Mesodermal cell (in vitro differentiated cells): ENCODE measurements around the gene TXK.

ENCODE experiments used
- H3K27ac ChIP-seq: 2 replicates; pipeline ENCODE4 v1.7.0; 2013; ENCODE audit warnings: mild to moderate bottlenecking, low read depth, low read length, moderate library complexity; ENCODE audit not compliant: severe bottlenecking
- H3K36me3 ChIP-seq: 2 replicates; pipeline ENCODE4 v1.7.1; 2013; ENCODE audit warnings: mild to moderate bottlenecking, low read length, moderate library complexity; ENCODE audit not compliant: control insufficient read depth, insufficient read depth
- H3K4me1 ChIP-seq: one replicate; pipeline ENCODE4 v1.7.1; 2013; ENCODE audit warnings: mild to moderate bottlenecking, low read length; ENCODE audit not compliant: insufficient read depth, control insufficient read depth, poor library complexity, severe bottlenecking
- H3K4me3 ChIP-seq: 2 replicates; pipeline ENCODE4 v1.7.0; 2013; ENCODE audit warnings: low read length, control low read depth, mild to moderate bottlenecking; ENCODE audit not compliant: insufficient read depth, poor library complexity, severe bottlenecking; ENCODE audit errors: extremely low read depth
- H3K9me3 ChIP-seq: 2 replicates; pipeline ENCODE4 v1.7.1; 2013; ENCODE audit warnings: mild to moderate bottlenecking, low read length, moderate library complexity; ENCODE audit not compliant: control insufficient read depth
- WGBS, 2 experiments: methylation state at CpG; one replicate each; pipeline ENCODE4 v1.1.5; 2013; ENCODE audit warnings: missing lambda C conversion rate in 2 of 2; ENCODE audit not compliant: insufficient coverage in 2 of 2; 5-methylcytosine and 5-hydroxymethylcytosine counted together

The TXK gene

DNA sequence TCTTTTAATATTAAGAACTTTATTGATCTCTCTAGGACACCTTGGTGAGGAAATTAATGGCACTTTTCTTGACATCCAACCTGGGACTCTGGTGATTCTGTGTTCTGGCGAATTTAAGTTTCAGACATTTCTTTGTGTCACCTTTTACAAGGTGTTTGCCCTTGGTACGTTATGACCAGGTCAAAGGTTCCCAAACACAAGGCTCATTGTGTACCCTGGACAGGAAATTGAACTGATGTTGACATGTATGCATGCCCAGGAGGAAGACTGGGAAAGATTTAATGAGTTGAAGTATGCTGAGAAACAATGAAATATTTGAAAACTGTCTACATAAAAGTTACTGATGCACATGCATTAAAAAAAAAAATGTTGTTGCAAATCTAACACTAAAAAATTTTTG, 95.4 kb downstream of the TXK start:
- 25 to 45% methylated on average over 2 of the region's 2 CpGs for WGBS, 2 experiments
- no peaks in the 10 kb centered on the region for H3K4me1 ChIP-seq
- no peak overlapping the region for H3K27ac ChIP-seq
- no peaks in the 10 kb centered on the region for H3K9me3 ChIP-seq
- no peak overlapping the region for H3K4me3 ChIP-seq
- peaks cover 3% of the 10 kb centered on the region for H3K36me3 ChIP-seq

DNA sequence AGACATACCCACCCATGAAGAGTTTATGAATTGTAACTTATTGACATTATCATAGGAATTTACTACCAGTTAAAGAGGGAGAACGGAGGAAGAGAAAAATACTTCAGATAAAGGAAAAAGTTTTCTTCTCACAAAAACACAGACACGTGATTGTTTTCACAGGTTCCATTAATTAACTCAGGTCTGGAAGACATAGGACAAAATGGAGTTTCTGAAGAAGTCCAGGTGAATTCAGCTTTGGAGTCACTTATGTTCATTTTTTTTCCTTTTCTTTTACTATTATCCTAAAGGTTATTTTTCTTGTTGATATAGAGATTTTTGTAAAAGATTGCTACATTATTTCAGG, 97.0 kb downstream of the TXK start:
- H3K4me3 ChIP-seq, result no peak overlapping the region
- peaks cover 3% of the 10 kb centered on the region for H3K36me3 ChIP-seq
- no peak overlapping the region for H3K27ac ChIP-seq
- WGBS, 2 experiments, result no CpG with 5 or more reads among the region's 2 CpGs
- peaks cover 5% of the 10 kb centered on the region for H3K4me1 ChIP-seq
- no peaks in the 10 kb centered on the region for H3K9me3 ChIP-seq

DNA sequence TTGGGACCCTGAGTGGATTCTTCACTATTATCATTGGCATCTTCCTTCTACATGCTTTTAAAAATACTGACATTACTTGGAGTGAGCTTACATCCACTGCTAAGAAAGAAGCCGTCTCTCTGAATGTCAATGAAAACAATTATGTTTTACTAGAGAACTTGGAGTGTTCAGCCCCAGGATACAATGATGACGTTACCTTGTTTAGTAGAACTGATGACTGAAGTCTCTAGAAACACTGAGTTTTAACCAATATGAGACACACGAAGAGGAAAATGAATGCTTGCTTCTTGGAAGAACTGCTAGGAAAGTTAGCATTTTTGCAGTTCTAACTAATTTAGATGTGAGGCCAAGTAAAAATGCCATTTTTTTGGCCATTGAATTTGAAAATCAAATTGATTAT, 98.1 kb downstream of the TXK start:
- no peaks in the 10 kb centered on the region for H3K9me3 ChIP-seq
- H3K4me3 ChIP-seq, result no peak overlapping the region
- H3K27ac ChIP-seq, result no peak overlapping the region
- peaks cover 3% of the 10 kb centered on the region for H3K36me3 ChIP-seq
- WGBS, 2 experiments, result 83 to 100% methylated on average over 2 to 3 of the region's 3 CpGs
- peaks cover 7% of the 10 kb centered on the region for H3K4me1 ChIP-seq

DNA sequence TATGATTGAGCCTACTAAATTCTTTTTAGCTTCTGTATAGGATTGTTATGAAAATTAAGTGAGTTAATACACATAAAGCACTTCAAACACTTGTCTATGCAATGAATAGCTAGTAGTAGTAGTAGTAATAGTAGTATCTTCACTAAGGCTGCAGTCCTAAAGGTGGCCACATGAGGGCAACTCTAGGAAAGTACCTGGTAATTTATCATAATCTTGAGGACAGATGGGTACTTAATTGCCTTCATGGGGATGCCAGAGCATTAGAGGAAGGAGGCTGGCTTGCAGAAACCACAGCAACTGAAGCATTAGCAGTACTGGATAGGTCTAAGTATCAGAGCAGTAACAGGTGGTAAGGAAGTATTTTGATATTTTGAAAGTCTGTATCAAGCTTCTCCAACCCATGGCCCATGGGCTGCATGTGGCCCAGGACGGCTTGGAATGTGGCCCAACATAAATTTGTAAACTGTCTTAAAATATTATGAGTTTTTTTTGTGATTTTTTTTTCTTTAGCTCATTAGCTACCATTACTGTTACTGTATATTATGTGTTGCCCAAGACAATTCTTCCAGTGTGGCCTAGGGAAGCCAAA, 100.1 kb downstream of the TXK start:
- WGBS, 2 experiments, result no CpG with 5 or more reads among the region's 1 CpG
- no peak overlapping the region for H3K4me3 ChIP-seq

DNA sequence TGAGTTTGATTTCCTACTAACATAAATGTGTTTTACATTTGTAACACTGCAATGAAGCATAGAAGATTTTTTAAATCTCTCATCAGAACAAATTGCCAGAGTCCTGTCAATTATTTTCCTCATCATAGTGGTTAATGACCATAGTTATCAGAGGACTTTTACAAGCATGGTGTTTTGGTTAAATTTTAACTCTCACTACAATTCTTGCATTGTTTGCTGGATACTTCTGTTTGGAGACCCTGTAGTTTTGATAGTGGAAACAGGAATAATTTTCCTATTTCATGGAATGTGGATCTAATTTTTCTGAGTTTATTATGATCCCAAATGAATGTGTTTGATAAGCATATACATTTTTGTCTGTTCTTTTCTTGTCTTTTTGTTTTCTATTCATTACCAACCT, 100.6 kb downstream of the TXK start:
- peaks cover 7% of the 10 kb centered on the region for H3K36me3 ChIP-seq
- H3K27ac ChIP-seq, result no peak overlapping the region
- no peaks in the 10 kb centered on the region for H3K9me3 ChIP-seq
- peaks cover 7% of the 10 kb centered on the region for H3K4me1 ChIP-seq
- no peak overlapping the region for H3K4me3 ChIP-seq

More for the DNA sequence above, 100.1 kb downstream of the TXK start:
- Histone ChIP-seq H3K4me1 (peaks cover 7% of the 10 kb centered on the region), H3K9me3 (no peaks in the 10 kb centered on the region), H3K27ac (no peak overlapping the region), H3K36me3 (peaks cover 5% of the 10 kb centered on the region)

DNA sequence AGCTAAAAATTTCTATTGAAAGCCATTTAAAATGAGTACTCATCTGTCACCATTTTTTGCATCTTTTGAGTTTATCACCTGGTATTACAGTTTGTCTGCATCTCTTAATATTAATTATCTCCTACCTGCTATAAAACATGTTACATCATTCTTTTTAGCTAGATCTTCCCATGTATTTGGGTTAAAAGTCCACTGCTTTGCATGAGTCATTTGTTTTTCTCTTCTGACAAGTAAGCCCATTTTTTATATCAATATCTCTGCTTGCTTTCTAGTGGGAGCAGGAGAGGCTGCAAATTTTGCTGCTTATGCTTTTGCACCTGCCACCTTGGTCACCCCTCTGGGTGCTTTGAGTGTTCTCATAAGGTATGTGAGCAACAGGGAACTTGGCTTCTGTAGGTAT, 101.3 kb downstream of the TXK start:
- Histone ChIP-seq H3K36me3 (peaks cover 7% of the 10 kb centered on the region), H3K4me1 (peaks cover 7% of the 10 kb centered on the region), H3K9me3 (peaks cover 4% of the 10 kb centered on the region), H3K4me3 (no peak overlapping the region), H3K27ac (no peak overlapping the region)

DNA sequence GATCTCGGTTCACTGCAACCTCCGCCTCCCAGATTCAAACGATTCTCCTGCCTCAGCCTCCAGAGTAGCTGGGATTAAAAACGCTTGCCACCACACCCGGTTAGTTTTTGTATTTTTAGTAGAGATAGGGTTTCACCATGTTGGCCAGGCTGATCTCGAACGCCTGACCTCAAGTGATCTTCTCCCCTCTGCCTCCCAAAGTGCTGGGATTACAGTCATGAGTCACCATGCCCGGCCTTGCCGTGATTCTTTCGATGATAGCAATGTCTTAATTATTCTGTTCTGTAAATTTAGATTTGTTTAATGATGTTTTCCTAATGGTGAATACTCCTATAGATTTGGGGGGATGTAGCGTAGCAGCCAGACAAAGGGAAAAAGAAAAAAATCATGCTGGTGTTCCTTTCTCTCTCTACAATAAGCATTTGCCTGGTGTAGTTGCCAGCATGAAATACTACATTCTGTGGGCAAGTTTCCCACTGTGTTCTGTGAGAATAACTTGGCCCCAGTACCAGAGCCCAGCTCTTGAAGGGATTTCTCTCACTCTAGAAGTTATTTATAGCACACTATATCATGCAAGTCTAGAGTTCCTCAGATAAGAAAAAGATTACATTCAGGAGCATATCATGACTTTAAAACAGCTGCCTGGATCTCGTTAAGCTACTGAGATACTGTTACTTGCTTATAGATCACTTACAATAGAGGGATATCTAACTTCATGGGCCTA, 102.1 kb downstream of the TXK start:
- peaks cover 6% of the 10 kb centered on the region for H3K9me3 ChIP-seq

DNA sequence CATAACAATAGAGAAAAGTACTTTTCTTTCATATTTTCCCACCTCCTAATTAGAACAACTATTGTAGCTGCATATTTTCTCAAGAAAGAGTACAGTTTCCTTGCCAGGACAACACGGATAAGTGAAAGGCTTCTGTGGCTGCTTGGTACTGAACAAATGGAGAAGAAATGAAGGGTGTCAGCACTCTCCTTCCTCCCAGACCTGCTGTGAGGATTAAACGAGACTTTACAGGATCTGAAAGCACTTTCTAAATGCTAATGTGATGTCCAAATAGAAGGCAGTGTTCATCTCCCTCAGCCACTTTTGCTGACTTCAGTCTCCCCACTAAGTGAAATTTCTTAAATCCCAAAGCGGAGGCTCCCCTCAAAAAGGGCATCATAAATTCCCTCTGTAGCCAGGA, 103.6 kb downstream of the TXK start:
- WGBS, 2 experiments, result 44 to 50% methylated on average over 1 to 2 of the region's 3 CpGs
- peaks cover 17% of the 10 kb centered on the region for H3K36me3 ChIP-seq
- H3K4me3 ChIP-seq, result no peak overlapping the region
- H3K9me3 ChIP-seq, result peaks cover 6% of the 10 kb centered on the region
- no peak overlapping the region for H3K27ac ChIP-seq
- H3K4me1 ChIP-seq, result peaks cover 9% of the 10 kb centered on the region

More for the DNA sequence above, 102.1 kb downstream of the TXK start:
- Histone ChIP-seq H3K4me3 (no peak overlapping the region), H3K36me3 (peaks cover 8% of the 10 kb centered on the region), H3K4me1 (peaks cover 7% of the 10 kb centered on the region), H3K27ac (peak overlapping the region; percentile 73)
- WGBS, 2 experiments, result 88 to 91% methylated on average over 8 of the region's 12 CpGs

DNA sequence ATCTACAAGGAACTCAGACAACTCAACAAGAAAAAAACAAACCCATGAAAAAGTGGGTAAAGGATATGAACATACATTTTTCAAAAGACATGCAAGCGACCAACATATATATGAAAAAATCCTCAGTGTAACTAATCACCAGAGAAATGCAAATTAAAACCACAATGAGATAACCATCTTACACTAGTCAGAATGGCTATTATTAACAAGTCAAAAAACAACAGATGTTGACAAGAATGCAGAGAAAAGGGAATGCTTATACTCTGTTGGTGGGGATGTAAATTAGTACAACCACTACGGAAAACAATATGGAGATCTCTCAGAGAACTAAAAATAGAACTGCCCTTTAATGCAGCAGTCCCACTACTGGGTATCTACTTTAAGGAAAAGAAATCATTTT, 105.4 kb downstream of the TXK start:
- no peak overlapping the region for H3K27ac ChIP-seq
- no CpG with 5 or more reads among the region's 2 CpGs for WGBS, 2 experiments
- peaks cover 18% of the 10 kb centered on the region for H3K4me1 ChIP-seq
- no peak overlapping the region for H3K4me3 ChIP-seq
- peaks cover 6% of the 10 kb centered on the region for H3K9me3 ChIP-seq
- peaks cover 18% of the 10 kb centered on the region for H3K36me3 ChIP-seq

DNA sequence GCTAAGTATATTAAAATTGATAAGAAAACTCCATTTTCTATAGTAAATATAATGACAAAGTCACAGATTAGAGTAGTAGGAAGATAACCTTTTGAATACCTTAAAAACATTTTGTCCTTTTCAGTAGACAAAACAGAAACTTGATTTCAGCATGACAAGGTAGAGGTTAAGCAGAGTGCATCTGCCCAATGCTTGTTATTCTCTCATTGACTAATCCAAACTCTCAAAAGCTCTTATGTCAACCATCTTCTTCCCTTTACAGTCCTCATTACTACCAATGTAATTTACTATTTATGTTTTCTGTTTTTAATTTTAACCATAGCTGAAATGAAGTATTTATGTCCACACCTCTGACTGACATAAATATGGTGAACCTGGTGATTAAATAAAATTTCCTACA, 106.4 kb downstream of the TXK start:
- Histone ChIP-seq H3K9me3 (peaks cover 6% of the 10 kb centered on the region), H3K27ac (no peak overlapping the region), H3K4me1 (peaks cover 18% of the 10 kb centered on the region), H3K36me3 (peaks cover 18% of the 10 kb centered on the region), H3K4me3 (no peak overlapping the region)

DNA sequence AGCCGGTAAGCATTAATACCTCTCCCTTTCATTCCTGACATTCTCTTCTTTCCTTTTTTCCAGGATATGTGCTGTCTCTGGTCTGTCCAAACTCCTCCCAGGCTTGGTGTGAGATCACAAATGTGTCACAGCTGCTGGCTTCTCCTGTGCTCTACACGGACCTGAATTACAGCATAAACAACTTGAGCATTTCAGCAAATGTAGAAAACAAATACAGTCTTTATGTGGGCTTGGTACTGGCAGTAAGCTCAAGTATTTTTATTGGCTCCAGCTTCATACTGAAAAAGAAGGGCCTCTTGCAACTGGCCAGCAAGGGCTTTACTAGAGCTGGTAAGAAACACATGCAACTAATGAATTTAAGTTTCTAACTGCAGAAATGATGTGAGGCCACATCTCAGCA, 109.0 kb downstream of the TXK start:
- Histone ChIP-seq H3K4me1 (peaks cover 11% of the 10 kb centered on the region), H3K9me3 (peaks cover 6% of the 10 kb centered on the region), H3K4me3 (no peak overlapping the region), H3K27ac (no peak overlapping the region), H3K36me3 (peaks cover 18% of the 10 kb centered on the region)
- 81 to 100% methylated on average over 1 to 2 of the region's 2 CpGs for WGBS, 2 experiments
